GM23248 (cell line): ENCODE measurements around the gene PAIP2.
"Not testable (repeated sequence)": the region's sequence is repeated elsewhere in the genome, so short reads cannot be mapped to it uniquely, and the experiment has no call there.

Experiments used
- EZH2 ChIP-seq: fragments of 200-600 bp; sonication (generic); IDR thresholded peaks from 2 replicates; pipeline ENCODE4 v1.6.1; 2018; ENCODE audit warnings: antibody characterized with exemption, mild to moderate bottlenecking; ENCODE audit not compliant: insufficient read depth, poor library complexity, severe bottlenecking
- EZH2phosphoT487 ChIP-seq: fragments of 200-600 bp; sonication (generic); IDR thresholded peaks from 2 replicates; pipeline ENCODE4 v1.6.1; 2018; ENCODE audit warnings: antibody characterized with exemption, moderate library complexity, mild to moderate bottlenecking, low read depth; ENCODE audit not compliant: insufficient read depth

DNA sequence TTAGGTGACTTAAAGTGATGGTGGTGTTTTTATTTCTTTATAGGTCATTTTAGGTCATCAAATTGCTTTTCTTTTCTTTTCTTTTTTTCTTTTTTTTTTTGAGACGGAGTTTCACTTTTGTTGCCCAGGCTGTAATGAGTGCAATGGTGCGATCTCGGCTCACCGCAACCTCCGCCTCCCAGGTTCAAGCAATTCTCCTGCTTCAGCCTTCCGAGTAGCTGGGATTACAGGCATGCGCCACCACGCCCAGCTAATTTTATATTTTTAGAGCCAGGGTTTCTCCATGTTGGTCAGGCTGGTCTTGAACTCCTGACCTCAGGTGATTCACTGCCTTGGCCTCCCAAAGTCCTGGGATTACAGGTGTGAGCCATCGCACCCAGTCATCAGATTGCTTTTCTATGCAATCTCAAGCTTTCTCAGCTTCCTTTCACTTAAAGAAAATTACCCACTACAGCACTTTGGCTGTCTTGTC lies 30.9 kb upstream of the PAIP2 start:
- not testable (repeated sequence) for TF ChIP-seq EZH2phosphoT487, EZH2
